H1 (cell line): ENCODE results near the gene SLC22A2. TPM values are rescaled to one million over a fixed set of nuclear protein-coding genes. Genes with fewer than 3 reads are reported as not detected.

Source experiments
- CTCF ChIA-PET: fragments of 300-600 bp; sonication (Branson Sonifier 250); formaldehyde crosslinking; loops from one replicate; lab custom pipeline; 2021; ENCODE audit not compliant: partially characterized antibody; lab: Charles Lee
- POLR2A ChIA-PET: fragments of 300-600 bp; sonication (Branson Sonifier 250); formaldehyde crosslinking; loops from one replicate; lab custom pipeline; 2021; ENCODE audit warnings: inconsistent platforms; ENCODE audit not compliant: partially characterized antibody; lab: Charles Lee
- DNase-seq, 2 experiments: peaks; one replicate each; pipeline versions ENCODE4 v3.0.0 to v3.0.0-alpha.2; 2010 to 2022; ENCODE audit warnings: low spot score in 2 of 2, low read depth in 1 of 2, mixed read lengths in 1 of 2
- FAIRE-seq: peaks from 2 replicates; lab custom pipeline; 2011; peaks lifted over from hg19 to GRCh38; lab: Jason Lieb, UNC
- H2AFZ ChIP-seq: 2 replicates; pipeline ENCODE4 v1.8.1; 2012; ENCODE audit warnings: low read length, inconsistent platforms
- H2AK5ac ChIP-seq: 2 replicates; pipeline ENCODE4 v1.6.1; 2013; ENCODE audit warnings: low read depth, low read length
- H2BK120ac ChIP-seq: replicated peaks from 2 replicates; pipeline ENCODE3; 2013; ENCODE audit warnings: low read depth, low read length, inconsistent platforms
- H2BK12ac ChIP-seq: 2 replicates; pipeline ENCODE4 v1.6.1; 2013; ENCODE audit warnings: low read depth, low read length
- H2BK15ac ChIP-seq: 2 replicates; pipeline ENCODE4 v1.6.1; 2013; ENCODE audit warnings: low read length
- H2BK20ac ChIP-seq: 2 replicates; pipeline ENCODE4 v1.6.1; 2013; ENCODE audit warnings: low read length
- H2BK5ac ChIP-seq: 2 replicates; pipeline ENCODE4 v1.6.1; 2013; ENCODE audit warnings: low read depth, low read length
- H3K14ac ChIP-seq: 2 replicates; pipeline ENCODE4 v1.6.1; 2013; ENCODE audit warnings: inconsistent platforms; ENCODE audit not compliant: insufficient read length
- H3K18ac ChIP-seq: 2 replicates; pipeline ENCODE4 v1.6.1; 2013; ENCODE audit warnings: low read length; ENCODE audit errors: extremely low read depth
- H3K23ac ChIP-seq: 2 replicates; pipeline ENCODE4 v1.6.1; 2013; ENCODE audit warnings: inconsistent platforms; ENCODE audit not compliant: insufficient read length
- H3K23me2 ChIP-seq: 2 replicates; pipeline ENCODE4 v1.6.1; 2013; ENCODE audit warnings: low read depth, low read length
- H3K27ac ChIP-seq: 2 replicates; pipeline ENCODE4 v1.6.1; 2011; ENCODE audit warnings: low read depth, low read length, inconsistent platforms
- H3K27me3 ChIP-seq, 4 experiments: replicated peaks in 1 of 4; 1 replicate in 1 of 4; 2 replicates in 3 of 4; pipeline versions ENCODE4 v1.6.1 to v1.8.1; 2011 to 2013; ENCODE audit warnings: low read length in 3 of 4, mild to moderate bottlenecking in 3 of 4, inconsistent platforms in 2 of 4, mixed read lengths in 2 of 4, moderate library complexity in 1 of 4; ENCODE audit not compliant: control insufficient read depth in 3 of 4, insufficient read depth in 3 of 4; ENCODE audit errors: extremely low read depth in 1 of 4
- H3K36me3 ChIP-seq, 4 experiments: 2 replicates each; pipeline versions ENCODE4 v1.6.1 to v1.8.1; 2011 to 2013; ENCODE audit warnings: mild to moderate bottlenecking in 4 of 4, low read length in 3 of 4, moderate library complexity in 2 of 4, control low read depth in 1 of 4, inconsistent platforms in 1 of 4; ENCODE audit not compliant: insufficient read depth in 4 of 4, control insufficient read depth in 2 of 4
- H3K4ac ChIP-seq: replicated peaks from 2 replicates; pipeline ENCODE3; 2013; ENCODE audit warnings: low read length, low read depth, mixed read lengths, inconsistent platforms; ENCODE audit not compliant: insufficient read length
- H3K4me1 ChIP-seq, 4 experiments: replicated peaks in 1 of 4; 1 replicate in 1 of 4; 2 replicates in 3 of 4; pipeline versions ENCODE4 v1.6.1 to v1.8.1; 2011 to 2013; ENCODE audit warnings: low read length in 3 of 4, inconsistent platforms in 2 of 4, mixed read lengths in 1 of 4; ENCODE audit not compliant: insufficient read depth in 4 of 4, control insufficient read depth in 3 of 4
- H3K4me2 ChIP-seq, 2 experiments: 2 replicates each; pipeline versions ENCODE4 v1.6.1 to v1.8.1; 2011 to 2013; ENCODE audit warnings: low read depth in 2 of 2, low read length in 2 of 2, control low read depth in 1 of 2, inconsistent platforms in 1 of 2, mild to moderate bottlenecking in 1 of 2; ENCODE audit not compliant: insufficient read depth in 1 of 2
- H3K4me3 ChIP-seq, 4 experiments: fragments of 200-600, 300-600 bp in 1 of 4; sonication (generic), shearing (Covaris generic), sonication (Bioruptor Twin) in 1 of 4; 2 replicates each; pipeline versions ENCODE4 v1.5.1 to v1.8.1; 2011 to 2016; ENCODE audit warnings: low read length in 4 of 4, low read depth in 3 of 4, control low read depth in 2 of 4, inconsistent platforms in 2 of 4, mild to moderate bottlenecking in 2 of 4, mixed read lengths in 1 of 4, moderate library complexity in 1 of 4; ENCODE audit not compliant: insufficient read depth in 2 of 4; ENCODE audit errors: extremely low read depth in 1 of 4
- H3K56ac ChIP-seq: replicated peaks from 2 replicates; pipeline ENCODE3; 2013; ENCODE audit warnings: low read depth, mild to moderate bottlenecking, mixed read lengths, low read length, inconsistent platforms; ENCODE audit not compliant: insufficient read length
- H3K79me1 ChIP-seq: 2 replicates; pipeline ENCODE4 v1.6.1; 2013; ENCODE audit warnings: low read depth, low read length, control low read depth
- H3K79me2 ChIP-seq, 2 experiments: 2 replicates each; pipeline versions ENCODE4 v1.6.1 to v1.8.1; 2012 to 2013; ENCODE audit warnings: low read length in 2 of 2, mild to moderate bottlenecking in 2 of 2, inconsistent platforms in 1 of 2; ENCODE audit not compliant: insufficient read depth in 2 of 2, control insufficient read depth in 1 of 2
- H3K9ac ChIP-seq, 4 experiments: replicated peaks in 1 of 4; 1 replicate in 1 of 4; 2 replicates in 3 of 4; pipeline versions ENCODE4 v1.6.1 to v1.8.1; 2011 to 2013; ENCODE audit warnings: low read depth in 3 of 4, low read length in 3 of 4, control low read depth in 2 of 4, mild to moderate bottlenecking in 2 of 4, moderate library complexity in 2 of 4, inconsistent platforms in 1 of 4; ENCODE audit errors: extremely low read depth in 1 of 4
- H3K9me3 ChIP-seq, 2 experiments: 2 replicates each; pipeline versions ENCODE4 v1.6.1 to v1.8.1; 2012 to 2013; ENCODE audit warnings: mild to moderate bottlenecking in 2 of 2, moderate library complexity in 2 of 2, control low read depth in 1 of 2, inconsistent platforms in 1 of 2, low read depth in 1 of 2, low read length in 1 of 2, mixed read lengths in 1 of 2; ENCODE audit not compliant: insufficient read depth in 2 of 2
- H4K20me1 ChIP-seq, 2 experiments: replicated peaks in 1 of 2; 2 replicates each; pipeline versions ENCODE3 to v1.8.1; 2011 to 2013; ENCODE audit warnings: inconsistent platforms in 2 of 2, low read length in 2 of 2, mild to moderate bottlenecking in 1 of 2; ENCODE audit not compliant: insufficient read depth in 2 of 2, control insufficient read depth in 1 of 2
- H4K5ac ChIP-seq: 2 replicates; pipeline ENCODE4 v1.6.1; 2013; ENCODE audit warnings: low read length, low read depth, mixed read lengths, inconsistent platforms; ENCODE audit not compliant: insufficient read length
- H4K8ac ChIP-seq: 2 replicates; pipeline ENCODE4 v1.8.0; 2013; ENCODE audit warnings: mild to moderate bottlenecking, moderate library complexity, low read length, inconsistent platforms; ENCODE audit not compliant: insufficient read depth; ENCODE audit errors: extremely low read depth
- H4K91ac ChIP-seq: replicated peaks from 2 replicates; pipeline ENCODE3; 2013; ENCODE audit warnings: low read length, mixed read lengths, inconsistent platforms; ENCODE audit not compliant: insufficient read length
- CBX5 ChIP-seq: fragments of 300-800, 300-1000 bp; sonication (generic); IDR thresholded peaks from 2 replicates; pipeline ENCODE4 v1.7.1; 2016; ENCODE audit warnings: antibody characterized with exemption, low read length, low read depth
- TEAD4 ChIP-seq: IDR thresholded peaks from 2 replicates; pipeline ENCODE4 v1.6.1; 2012; ENCODE audit warnings: low read depth, low read length, inconsistent platforms, mixed read lengths
- WGBS, 2 experiments: shearing (Covaris generic) in 1 of 2; methylation state at CpG; one replicate each; pipeline versions ENCODE4 v1.1.6 to v1.1.7; 2013 to 2015; ENCODE audit warnings: low lambda C conversion rate in 2 of 2, mixed read lengths in 2 of 2, inconsistent platforms in 1 of 2, low coverage in 1 of 2, missing lambda C conversion rate in 1 of 2; ENCODE audit not compliant: insufficient replicate concordance in 2 of 2, insufficient coverage in 1 of 2, insufficient read length in 1 of 2; ENCODE audit errors: extremely low coverage in 1 of 2, missing lambda C conversion rate in 1 of 2; 5-methylcytosine and 5-hydroxymethylcytosine counted together
- polyA plus RNA-seq, 7 experiments: library from polyadenylated mRNA; depleted of rRNA in 3 of 7; stranded (reverse) in 5 of 7; unstranded in 2 of 7; fragments of >200 nt in 5 of 7; fragments of 200-250 nt in 2 of 7; gene quantifications; 1 replicate in 5 of 7; 2 replicates in 1 of 7; 4 replicates in 1 of 7; pipeline versions ENCODE4 v1.2.1 to v1.2.3, GENCODE V29; 2011 to 2013; ENCODE audit warnings: missing spikeins in 2 of 7, mixed read lengths in 2 of 7
- total RNA-seq: library from RNA; stranded (reverse); fragmentation: NEBNext Ultra II Directional; extraction: Animal tissue kit (Norgen Biotek cat#: 25700); gene quantifications from 2 replicates; pipeline ENCODE4 v1.2.1, GENCODE V29; 2021

The SLC22A2 gene
- total and polyA plus RNA-seq, 2 of the 8 experiments (the other 6 are each of a cell fraction or from before 2014, with no cell fraction given) = 0.23 to 1.4 TPM

DNA sequence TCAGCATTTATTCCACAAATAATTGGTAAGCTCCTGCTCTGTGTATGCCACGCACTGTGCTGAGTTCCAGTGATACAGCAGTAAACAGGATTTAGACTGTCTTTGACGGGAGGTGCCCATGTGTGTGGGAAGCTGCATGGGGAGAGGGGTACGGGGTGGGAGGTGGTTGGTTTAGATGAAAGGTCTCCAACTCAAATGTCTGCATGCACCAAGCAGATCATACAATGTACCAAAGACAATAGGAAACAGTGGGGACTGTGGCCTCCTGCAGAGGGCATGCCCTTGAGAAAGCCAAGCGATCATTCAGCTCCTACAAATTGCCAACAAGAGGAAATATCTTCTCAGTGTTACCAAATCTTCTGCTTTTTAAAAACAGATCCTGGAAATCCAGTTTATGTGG is 36.1 kb downstream of the SLC22A2 start:
- Histone ChIP-seq H3K4me2 (peak overlapping the region; percentile 23 to 34; a peak in 2 of 4 replicates), H3K79me2 (peaks cover 0 to 8% of the 10 kb centered on the region in 2 experiments; a peak in 1 of 4 replicates), H3K56ac (no peak overlapping the region), H4K8ac (no peak overlapping the region), H2AK5ac (peak overlapping the region; percentile 91; the same call in 1 of the 2 replicates), H2BK12ac (peak overlapping the region; percentile 89; the same call in 1 of the 2 replicates), H3K14ac (no peak overlapping the region), H3K27ac (no peak overlapping the region), H3K9me3 (peaks cover 4 to 8% of the 10 kb centered on the region in 2 experiments), H4K91ac (peak overlapping the region; percentile 5), H2BK20ac (peak overlapping the region; percentile 97), H3K4ac (no peak overlapping the region), H2BK120ac (no peak overlapping the region), H2BK5ac (peak overlapping the region; percentile 54), H4K5ac (no peak overlapping the region), H3K23me2 (no peaks in the 10 kb centered on the region; the same call in 1 of the 2 replicates), H3K9ac (no peak overlapping the region), H3K18ac (peak overlapping the region; percentile 56; the same call in 1 of the 2 replicates), H4K20me1 (no peaks in the 10 kb centered on the region), H2AFZ (no peak overlapping the region), H3K4me1 (peaks cover 7 to 20% (median 17%) of the 10 kb centered on the region in 4 experiments; a peak in 4 of 7 replicates), H3K27me3 (no peaks in the 10 kb centered on the region), H2BK15ac (no peak overlapping the region), H3K36me3 (no peaks in the 10 kb centered on the region), H3K23ac (no peak overlapping the region), H3K4me3 (peak overlapping the region in 1 of 4 experiments; percentile 6; a peak in 1 of 8 replicates), H3K79me1 (no peaks in the 10 kb centered on the region)
- CTCF ChIA-PET = interaction anchor here (0.7 to 3.7 kb wide), 14 partner anchors 11 to 311 kb away, joined by 3 to 34 read pairs (median 4); no protein-coding TSS in a partner anchor
- peak; percentile 81 for FAIRE-seq
- DNase-seq = peak in 1 of 2 experiments; percentile 58
- POLR2A ChIA-PET = interaction anchor here (0.6 to 0.9 kb wide), 2 partner anchors 12 to 96 kb away, joined by 3 read pairs; no protein-coding TSS in a partner anchor
- whole genome bisulfite sequencing, 2 experiments = 35% methylated on average over 4 of the region's 4 CpGs; no CpG with 5 or more reads in 1 of the 2 experiments
- TF ChIP-seq TEAD4 (peak; percentile 66), CBX5 (no peak)
